ENCODE results near the gene FOXP1.

DNA sequence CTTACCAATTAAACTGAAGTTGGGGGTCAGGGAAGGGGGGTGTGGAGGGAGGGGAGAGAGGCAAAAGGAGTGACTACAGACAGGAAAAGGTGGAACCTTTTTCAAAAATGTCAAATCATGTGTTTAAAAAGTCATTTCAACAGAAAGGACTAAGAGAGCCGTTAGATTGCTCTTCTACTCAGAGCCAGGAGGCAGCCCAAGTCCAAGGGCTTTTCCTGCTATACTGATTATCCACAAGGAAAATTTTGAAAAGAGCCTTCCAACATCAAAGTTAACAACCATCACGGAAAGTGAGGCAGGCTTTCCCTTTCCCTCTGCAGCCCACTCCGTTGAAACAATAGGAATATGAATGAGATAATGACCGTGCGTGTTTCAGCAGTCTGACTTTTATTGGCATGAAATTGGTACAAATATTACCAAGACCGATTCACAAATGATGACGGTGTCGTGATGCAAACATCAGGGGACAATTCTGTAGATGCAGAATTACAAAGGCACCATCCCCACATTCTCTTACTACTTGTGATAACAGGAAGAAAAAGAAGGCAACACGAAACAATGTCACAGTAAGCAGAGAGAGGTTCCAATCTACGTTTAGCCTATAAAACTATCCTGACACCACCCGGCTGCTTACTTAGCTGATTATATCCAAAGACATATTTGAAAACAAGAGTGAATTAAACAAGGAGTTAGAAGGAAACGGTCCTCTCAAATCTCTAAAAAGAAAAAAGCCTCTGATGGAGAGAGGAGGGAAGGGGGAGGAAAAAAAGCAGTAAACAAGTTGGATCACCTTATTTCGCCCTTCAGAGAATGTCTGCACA is 453.7 kb downstream of the FOXP1 start:
- TF ChIP-seq POLR2AphosphoS5 (IDR thresholded peaks at IDR 0.05) (peak in 1 of 3 donors; percentile 47), POLR2A (IDR thresholded peaks at IDR 0.05) (no peak), EP300 (IDR thresholded peaks at IDR 0.05) (no peak)
- TF ChIP-seq, protein P1, sequence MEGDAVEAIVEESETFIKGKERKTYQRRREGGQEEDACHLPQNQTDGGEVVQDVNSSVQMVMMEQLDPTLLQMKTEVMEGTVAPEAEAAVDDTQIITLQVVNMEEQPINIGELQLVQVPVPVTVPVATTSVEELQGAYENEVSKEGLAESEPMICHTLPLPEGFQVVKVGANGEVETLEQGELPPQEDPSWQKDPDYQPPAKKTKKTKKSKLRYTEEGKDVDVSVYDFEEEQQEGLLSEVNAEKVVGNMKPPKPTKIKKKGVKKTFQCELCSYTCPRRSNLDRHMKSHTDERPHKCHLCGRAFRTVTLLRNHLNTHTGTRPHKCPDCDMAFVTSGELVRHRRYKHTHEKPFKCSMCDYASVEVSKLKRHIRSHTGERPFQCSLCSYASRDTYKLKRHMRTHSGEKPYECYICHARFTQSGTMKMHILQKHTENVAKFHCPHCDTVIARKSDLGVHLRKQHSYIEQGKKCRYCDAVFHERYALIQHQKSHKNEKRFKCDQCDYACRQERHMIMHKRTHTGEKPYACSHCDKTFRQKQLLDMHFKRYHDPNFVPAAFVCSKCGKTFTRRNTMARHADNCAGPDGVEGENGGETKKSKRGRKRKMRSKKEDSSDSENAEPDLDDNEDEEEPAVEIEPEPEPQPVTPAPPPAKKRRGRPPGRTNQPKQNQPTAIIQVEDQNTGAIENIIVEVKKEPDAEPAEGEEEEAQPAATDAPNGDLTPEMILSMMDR (IDR thresholded peaks at IDR 0.05) = no peak
